ENCODE results near the gene RAP1GAP2.
A peak's percentile ranks its signal among the peaks of the same experiment; 100 is the strongest.

RAP1GAP2 gene

GRCh38 chr17:2926019-2926650 is 129.9 kb downstream of the RAP1GAP2 start:
- Histone ChIP-seq H3K4me3 (ENCODE audit: low read depth, low read length) (no peak overlapping the region), H3K27me3 (ENCODE audit: insufficient read depth, low read depth, severe bottlenecking) (no peaks in the 10 kb centered on the region), H3K9me3 (ENCODE audit: severe bottlenecking) (no peaks in the 10 kb centered on the region), H3K36me3 (peaks cover 11% of the 10 kb centered on the region), H3K27ac (peak overlapping the region; percentile 73)
- peak; percentile 43 for DNase-seq
- TF ChIP-seq, protein P1, sequence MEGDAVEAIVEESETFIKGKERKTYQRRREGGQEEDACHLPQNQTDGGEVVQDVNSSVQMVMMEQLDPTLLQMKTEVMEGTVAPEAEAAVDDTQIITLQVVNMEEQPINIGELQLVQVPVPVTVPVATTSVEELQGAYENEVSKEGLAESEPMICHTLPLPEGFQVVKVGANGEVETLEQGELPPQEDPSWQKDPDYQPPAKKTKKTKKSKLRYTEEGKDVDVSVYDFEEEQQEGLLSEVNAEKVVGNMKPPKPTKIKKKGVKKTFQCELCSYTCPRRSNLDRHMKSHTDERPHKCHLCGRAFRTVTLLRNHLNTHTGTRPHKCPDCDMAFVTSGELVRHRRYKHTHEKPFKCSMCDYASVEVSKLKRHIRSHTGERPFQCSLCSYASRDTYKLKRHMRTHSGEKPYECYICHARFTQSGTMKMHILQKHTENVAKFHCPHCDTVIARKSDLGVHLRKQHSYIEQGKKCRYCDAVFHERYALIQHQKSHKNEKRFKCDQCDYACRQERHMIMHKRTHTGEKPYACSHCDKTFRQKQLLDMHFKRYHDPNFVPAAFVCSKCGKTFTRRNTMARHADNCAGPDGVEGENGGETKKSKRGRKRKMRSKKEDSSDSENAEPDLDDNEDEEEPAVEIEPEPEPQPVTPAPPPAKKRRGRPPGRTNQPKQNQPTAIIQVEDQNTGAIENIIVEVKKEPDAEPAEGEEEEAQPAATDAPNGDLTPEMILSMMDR (IDR thresholded peaks at IDR 0.05; ENCODE audit: low read depth, low read length), result no peak

GRCh38 chr17:2928294-2928890 is 132.2 kb downstream of the RAP1GAP2 start:
- peak; percentile 89 for DNase-seq
- peaks cover 11% of the 10 kb centered on the region for H3K36me3 ChIP-seq

GRCh38 chr17:2929881-2930533 is 133.8 kb downstream of the RAP1GAP2 start:
- Histone ChIP-seq H3K4me3 (ENCODE audit: low read depth, low read length) (no peak overlapping the region), H3K36me3 (peaks cover 10% of the 10 kb centered on the region), H3K9me3 (ENCODE audit: severe bottlenecking) (no peaks in the 10 kb centered on the region), H3K27me3 (ENCODE audit: insufficient read depth, low read depth, severe bottlenecking) (no peaks in the 10 kb centered on the region), H3K27ac (peak overlapping the region; percentile 95)
- DNase-seq, result peak; percentile 86
- TF ChIP-seq, protein P1 (IDR thresholded peaks at IDR 0.05; ENCODE audit: low read depth, low read length), result peak; percentile 85

More at GRCh38 chr17:2928294-2928890, 132.2 kb downstream of the RAP1GAP2 start:
- Histone ChIP-seq H3K9me3 (ENCODE audit: severe bottlenecking) (no peaks in the 10 kb centered on the region), H3K4me3 (ENCODE audit: low read depth, low read length) (peak overlapping the region; percentile 10), H3K27ac (peak overlapping the region; percentile 95), H3K27me3 (ENCODE audit: insufficient read depth, low read depth, severe bottlenecking) (no peaks in the 10 kb centered on the region)
- TF ChIP-seq, protein P1 (IDR thresholded peaks at IDR 0.05; ENCODE audit: low read depth, low read length), result no peak

- peak overlapping the region; percentile 16; the same call in 1 of the 2 replicates for H3K4me3 ChIP-seq (ENCODE audit: low read depth, low read length)
- peak; percentile 69 for DNase-seq
- H3K36me3 ChIP-seq, result no peaks in the 10 kb centered on the region; the same call in 1 of the 2 replicates
- TF ChIP-seq, protein P1 (IDR thresholded peaks at IDR 0.05; ENCODE audit: low read depth, low read length), result no peak
- H3K27me3 ChIP-seq (ENCODE audit: insufficient read depth, low read depth, severe bottlenecking), result no peaks in the 10 kb centered on the region
- H3K9me3 ChIP-seq (ENCODE audit: severe bottlenecking), result no peaks in the 10 kb centered on the region
- H3K27ac ChIP-seq, result peak overlapping the region; percentile 95
These were observed 135.6 kb downstream of the RAP1GAP2 start for GRCh38 chr17:2931876-2932275.

GRCh38 chr17:2932946-2933345 is 136.7 kb downstream of the RAP1GAP2 start:
- peak overlapping the region; percentile 76 for H3K27ac ChIP-seq
- H3K27me3 ChIP-seq (ENCODE audit: insufficient read depth, low read depth, severe bottlenecking), result no peaks in the 10 kb centered on the region
- no peak overlapping the region for H3K4me3 ChIP-seq (ENCODE audit: low read depth, low read length)

More at GRCh38 chr17:2932946-2933345, 136.7 kb downstream of the RAP1GAP2 start:
- Histone ChIP-seq H3K9me3 (ENCODE audit: severe bottlenecking) (no peaks in the 10 kb centered on the region), H3K36me3 (no peaks in the 10 kb centered on the region; the same call in 1 of the 2 replicates)
- TF ChIP-seq, protein P1 (IDR thresholded peaks at IDR 0.05; ENCODE audit: low read depth, low read length), result no peak
- DNase-seq, result no peak
